GM18519 (cell line): ENCODE data around the gene GJC3.

Experiments
- ATAC-seq: cut with Tn5 transposase; IDR thresholded peaks from one replicate; pipeline ENCODE4 v1.9.1; 2021; ENCODE audit warnings: mild to moderate bottlenecking, moderate library complexity; ENCODE audit not compliant: unreplicated experiment, low FRiP score

The GJC3 gene

GRCh38 chr7:99876491-99876890, 52.9 kb downstream of the GJC3 start:
- no peak for ATAC-seq
